Measurements from ENCODE around the gene DVL2.

GRCh38 chr17:7222972-7223292, 11.4 kb downstream of the DVL2 start:
- TF ChIP-seq EZH2 (IDR thresholded peaks at IDR 0.05; ENCODE audit: borderline replicate concordance, low read depth, low read length, severe bottlenecking) (no peak), POLR2A (IDR thresholded peaks at IDR 0.05; ENCODE audit: low read depth, low read length) (peak; percentile 17)
- TF ChIP-seq, protein P1, sequence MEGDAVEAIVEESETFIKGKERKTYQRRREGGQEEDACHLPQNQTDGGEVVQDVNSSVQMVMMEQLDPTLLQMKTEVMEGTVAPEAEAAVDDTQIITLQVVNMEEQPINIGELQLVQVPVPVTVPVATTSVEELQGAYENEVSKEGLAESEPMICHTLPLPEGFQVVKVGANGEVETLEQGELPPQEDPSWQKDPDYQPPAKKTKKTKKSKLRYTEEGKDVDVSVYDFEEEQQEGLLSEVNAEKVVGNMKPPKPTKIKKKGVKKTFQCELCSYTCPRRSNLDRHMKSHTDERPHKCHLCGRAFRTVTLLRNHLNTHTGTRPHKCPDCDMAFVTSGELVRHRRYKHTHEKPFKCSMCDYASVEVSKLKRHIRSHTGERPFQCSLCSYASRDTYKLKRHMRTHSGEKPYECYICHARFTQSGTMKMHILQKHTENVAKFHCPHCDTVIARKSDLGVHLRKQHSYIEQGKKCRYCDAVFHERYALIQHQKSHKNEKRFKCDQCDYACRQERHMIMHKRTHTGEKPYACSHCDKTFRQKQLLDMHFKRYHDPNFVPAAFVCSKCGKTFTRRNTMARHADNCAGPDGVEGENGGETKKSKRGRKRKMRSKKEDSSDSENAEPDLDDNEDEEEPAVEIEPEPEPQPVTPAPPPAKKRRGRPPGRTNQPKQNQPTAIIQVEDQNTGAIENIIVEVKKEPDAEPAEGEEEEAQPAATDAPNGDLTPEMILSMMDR (IDR thresholded peaks at IDR 0.05; ENCODE audit: extremely low read depth in 1 of 2, insufficient read depth in 1 of 2, low read depth in 1 of 2, low read length in 2 of 2) = no peak

All from endothelial cell of umbilical vein (primary cell).